HG03066 (cell line): Measurements from ENCODE around the gene AP2B1.

Experiments
- ATAC-seq: cut with Tn5 transposase; IDR thresholded peaks from one replicate; pipeline ENCODE4 v1.9.1; 2021; ENCODE audit warnings: low read depth; ENCODE audit not compliant: unreplicated experiment

Gene AP2B1

GRCh38 chr17:35725802-35726126, 138.6 kb downstream of the AP2B1 start:
- ATAC-seq = no peak

- ATAC-seq = no peak
Measured at GRCh38 chr17:35726127-35726952, 139.2 kb downstream of the AP2B1 start.

- ATAC-seq = no peak
Measured at GRCh38 chr17:35726953-35727460, 139.9 kb downstream of the AP2B1 start.

GRCh38 chr17:35727635-35728034, 140.5 kb downstream of the AP2B1 start:
- no peak for ATAC-seq

GRCh38 chr17:35728551-35728950, 141.4 kb downstream of the AP2B1 start:
- ATAC-seq = no peak

GRCh38 chr17:35729405-35729833, 142.3 kb downstream of the AP2B1 start:
- ATAC-seq = no peak

GRCh38 chr17:35730400-35731005, 143.4 kb downstream of the AP2B1 start:
- ATAC-seq = no peak

GRCh38 chr17:35731239-35731916, 144.3 kb downstream of the AP2B1 start, which contains the start of gene RASL10B:
TSS of gene RASL10B (plus strand) at chr17:35731639. CDS start at chr17:35735185, 3,546 bp downstream.
- ATAC-seq = no peak

GRCh38 chr17:35731917-35732805, 145.0 kb downstream of the AP2B1 start:
- no peak for ATAC-seq

- no peak for ATAC-seq
Measured at GRCh38 chr17:35732806-35733136, 145.6 kb downstream of the AP2B1 start.

GRCh38 chr17:35733366-35733765, 146.2 kb downstream of the AP2B1 start:
- ATAC-seq = no peak

- no peak for ATAC-seq
Measured at GRCh38 chr17:35734396-35734795, 147.3 kb downstream of the AP2B1 start.

GRCh38 chr17:35735036-35735805, 148.1 kb downstream of the AP2B1 start:
- no peak for ATAC-seq

- no peak for ATAC-seq
Measured at GRCh38 chr17:35736236-35736635, 149.1 kb downstream of the AP2B1 start.

GRCh38 chr17:35738519-35739133, 151.5 kb downstream of the AP2B1 start:
- no peak for ATAC-seq

GRCh38 chr17:35740216-35740615, 153.1 kb downstream of the AP2B1 start:
- ATAC-seq = no peak

- no peak for ATAC-seq
Measured at GRCh38 chr17:35740997-35741931, 154.1 kb downstream of the AP2B1 start.

GRCh38 chr17:35742496-35742895, 155.4 kb downstream of the AP2B1 start:
- no peak for ATAC-seq
